TTC549 (cell line): Measurements from ENCODE around the gene MECR.
"Not testable (repeated sequence)": the region's sequence is repeated elsewhere in the genome, so short reads cannot be mapped to it uniquely, and the experiment has no call there.

ENCODE experiments used
- FAIRE-seq: peaks from 2 replicates; lab custom pipeline; 2012; peaks lifted over from hg19 to GRCh38; lab: Jason Lieb, UNC

Gene MECR

DNA sequence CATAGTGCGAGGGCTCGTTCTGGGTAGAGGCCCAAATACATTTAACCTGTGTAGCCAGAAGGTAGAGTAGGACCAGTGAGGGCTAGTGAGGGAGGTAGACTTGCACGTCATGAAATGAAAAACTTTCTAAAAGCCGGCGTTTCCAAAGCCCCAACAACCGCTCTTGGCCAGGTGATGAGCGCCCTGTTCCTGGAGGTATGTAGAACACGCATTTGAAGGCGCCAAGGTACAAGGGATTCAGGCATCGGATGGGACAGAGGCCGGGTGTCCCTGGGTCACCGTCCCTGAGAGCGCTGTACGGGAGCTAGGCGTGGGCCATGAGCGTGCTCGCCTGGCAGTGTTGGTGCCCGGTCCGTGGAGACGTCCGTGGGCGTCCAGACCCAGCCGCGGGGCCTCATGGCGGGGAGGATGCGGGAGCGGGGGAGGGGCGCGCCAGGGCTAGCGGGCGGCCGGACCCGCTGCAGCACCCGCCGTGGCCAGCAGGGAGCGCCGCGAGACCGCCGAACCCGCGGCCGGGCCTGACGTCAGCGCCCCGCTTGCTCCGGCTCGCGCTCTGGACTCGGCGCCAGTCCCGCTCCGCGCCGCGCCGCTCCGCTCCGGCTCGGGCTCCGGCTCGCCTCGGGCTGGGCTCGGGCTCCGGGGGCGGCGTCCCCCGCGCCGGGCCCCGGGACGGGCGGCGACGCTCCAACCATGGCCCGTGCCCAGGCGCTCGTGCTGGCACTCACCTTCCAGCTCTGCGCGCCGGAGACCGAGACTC is 5.4 kb upstream of the MECR start, which contains the start of gene PTPRU:
Gene PTPRU (plus strand): TSS at position 568 of the 757 bp plus-strand sequence. CDS start 123 bp downstream, at position 691.
- no peak for FAIRE-seq

DNA sequence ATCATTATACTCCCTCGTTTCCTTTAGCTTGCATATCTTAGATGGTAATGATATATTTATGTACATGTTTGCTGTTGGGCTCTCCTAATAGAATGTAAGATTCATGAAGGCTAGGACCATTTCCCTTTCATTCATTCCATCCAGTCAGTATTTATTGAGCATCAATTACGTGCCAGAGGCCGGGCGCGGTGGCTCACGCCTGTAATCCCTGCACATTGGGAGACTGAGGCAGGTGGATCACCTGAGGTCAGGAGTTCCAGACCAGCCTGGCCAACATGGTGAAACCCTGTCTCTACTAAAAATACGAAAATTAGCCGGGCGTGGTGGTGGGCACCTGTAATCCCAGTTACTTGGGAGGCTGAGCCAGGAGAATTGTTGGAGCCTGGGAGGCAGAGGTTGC is 4.1 kb upstream of the MECR start:
- not testable (repeated sequence) for FAIRE-seq

DNA sequence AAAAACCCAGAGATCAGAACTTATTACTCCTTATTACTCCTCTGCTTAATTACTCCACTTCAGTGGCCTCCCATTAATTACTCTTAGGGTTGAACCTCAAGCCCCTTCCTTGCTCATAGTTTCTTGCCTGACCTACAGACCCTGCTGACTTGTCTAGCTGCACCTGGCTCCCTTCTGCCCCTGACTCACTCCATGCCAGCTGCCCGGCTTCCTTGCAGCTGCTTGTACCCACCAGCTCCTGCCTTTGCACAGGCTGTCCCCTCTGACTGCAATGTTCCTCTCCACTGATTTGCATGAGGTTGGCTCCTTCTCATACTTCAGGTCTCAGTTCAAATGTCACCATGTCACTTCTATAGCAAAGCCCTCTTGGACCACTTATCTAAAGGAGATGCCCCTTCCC is 3.7 kb upstream of the MECR start:
- no peak for FAIRE-seq

DNA sequence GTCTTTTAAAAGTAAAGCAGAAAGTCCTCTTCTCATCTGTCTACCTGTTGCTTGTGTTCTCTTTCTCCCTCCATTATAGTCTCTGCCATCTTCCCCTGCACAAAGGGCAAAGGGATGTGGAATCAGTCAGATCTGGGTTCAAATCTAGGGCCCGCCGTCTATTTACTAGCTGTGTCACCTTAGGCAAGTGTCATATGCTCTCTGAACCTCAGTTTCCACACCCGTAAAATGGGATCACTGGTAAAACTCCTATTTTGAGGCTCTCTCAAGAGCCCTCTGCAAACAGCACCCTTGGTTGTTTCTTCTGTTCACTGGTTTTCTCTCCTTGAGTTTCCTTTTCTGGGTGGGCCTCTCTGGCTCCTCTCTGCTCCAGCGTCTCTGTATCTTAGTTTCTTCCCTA is 3.0 kb upstream of the MECR start:
- FAIRE-seq: no peak

DNA sequence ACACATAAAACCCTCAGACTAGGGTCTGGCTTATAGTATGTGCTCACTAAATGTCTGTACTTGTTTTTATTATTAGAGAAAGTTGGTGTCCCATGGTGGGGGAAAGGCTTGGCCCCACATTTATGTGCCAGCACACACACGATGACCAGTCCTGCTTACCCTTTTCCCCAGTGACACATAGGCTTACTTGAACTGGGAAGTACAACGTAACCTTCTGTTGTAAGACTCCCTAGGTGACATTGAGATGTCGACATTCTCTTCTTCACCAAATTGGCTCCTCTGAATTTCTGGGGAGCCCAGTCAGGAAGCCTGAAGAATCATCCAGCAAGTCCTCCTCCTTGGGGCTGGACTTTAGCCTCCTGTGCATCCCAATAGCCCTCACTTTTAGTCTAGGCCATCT is 1.7 kb upstream of the MECR start:
- no peak for FAIRE-seq

DNA sequence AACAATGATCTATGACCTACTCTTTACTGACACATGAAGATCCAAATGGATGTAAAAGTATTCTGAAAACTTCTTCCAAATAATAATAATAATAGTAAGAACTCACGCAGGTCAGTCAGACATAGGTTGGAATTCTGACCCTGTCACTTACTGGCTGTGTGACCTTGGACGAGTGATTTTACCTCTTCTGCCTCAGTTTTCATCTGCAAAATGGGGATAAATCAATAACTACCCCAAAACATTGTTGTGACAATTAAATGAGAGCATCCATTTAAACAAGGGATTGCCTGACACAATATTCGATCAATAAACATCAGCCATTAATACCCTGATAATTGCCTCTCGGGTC is 556 bp downstream of the MECR start:
- no peak for FAIRE-seq

DNA sequence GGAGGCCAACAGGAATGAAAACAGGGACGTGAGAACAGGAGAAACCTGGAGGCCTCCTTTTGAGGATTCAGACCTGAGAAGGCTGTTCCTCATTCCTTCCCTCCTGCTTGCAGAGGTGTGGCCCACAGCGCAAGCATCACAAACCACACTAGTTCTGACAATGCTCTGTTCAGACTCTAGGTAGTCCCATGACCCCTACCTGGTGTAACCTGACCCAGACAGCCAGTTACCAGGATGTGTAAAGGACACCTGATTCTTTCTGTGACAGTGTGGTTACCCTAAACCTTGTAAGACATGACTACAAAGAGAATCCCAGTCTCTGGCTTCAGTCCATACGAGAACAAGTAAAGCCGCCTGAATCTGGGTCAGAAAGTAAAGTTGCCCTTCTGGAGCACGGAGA is 3.2 kb downstream of the MECR start:
- FAIRE-seq: no peak

DNA sequence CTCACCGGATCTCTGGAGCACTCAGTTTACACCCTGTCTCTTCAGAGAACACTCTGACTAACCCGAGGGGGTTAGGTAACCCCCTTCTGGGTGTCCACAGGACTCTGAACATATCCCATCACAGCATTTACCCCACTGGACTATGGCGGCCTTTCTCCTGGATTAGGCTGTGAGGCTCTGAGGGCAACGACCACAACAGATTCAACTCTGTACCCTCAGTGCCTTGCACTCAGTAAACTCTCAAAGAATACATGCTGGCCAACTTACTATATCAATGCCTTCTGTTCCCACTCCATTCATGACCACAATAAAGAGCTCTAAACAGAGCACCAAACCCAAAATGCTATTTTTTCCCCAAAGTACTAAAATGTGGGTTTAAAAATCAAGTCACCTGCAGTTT is 5.4 kb downstream of the MECR start:
- FAIRE-seq: no peak

DNA sequence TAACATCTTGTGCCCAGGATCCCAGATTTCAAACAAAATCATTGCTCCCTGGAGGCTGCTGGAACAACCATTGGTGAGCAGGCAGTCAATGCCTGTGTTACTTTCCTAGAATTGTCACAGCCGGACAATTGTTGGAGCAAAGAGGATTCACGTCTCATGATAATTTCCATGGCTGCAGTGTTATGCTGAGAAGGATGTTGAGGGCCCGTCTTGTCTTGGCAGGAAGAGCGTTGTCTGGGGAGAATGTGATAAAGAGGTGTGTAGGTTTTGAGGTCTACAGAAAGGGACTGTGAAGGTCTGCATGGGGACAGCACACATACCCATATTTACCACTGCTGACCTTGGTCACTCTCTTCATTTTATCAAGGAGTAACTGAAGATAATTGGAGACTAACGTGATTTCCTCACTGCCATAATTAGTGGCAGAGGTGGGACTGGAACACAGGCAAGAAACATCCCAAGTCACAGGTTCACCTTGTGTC is 6.3 kb downstream of the MECR start:
- no peak for FAIRE-seq

DNA sequence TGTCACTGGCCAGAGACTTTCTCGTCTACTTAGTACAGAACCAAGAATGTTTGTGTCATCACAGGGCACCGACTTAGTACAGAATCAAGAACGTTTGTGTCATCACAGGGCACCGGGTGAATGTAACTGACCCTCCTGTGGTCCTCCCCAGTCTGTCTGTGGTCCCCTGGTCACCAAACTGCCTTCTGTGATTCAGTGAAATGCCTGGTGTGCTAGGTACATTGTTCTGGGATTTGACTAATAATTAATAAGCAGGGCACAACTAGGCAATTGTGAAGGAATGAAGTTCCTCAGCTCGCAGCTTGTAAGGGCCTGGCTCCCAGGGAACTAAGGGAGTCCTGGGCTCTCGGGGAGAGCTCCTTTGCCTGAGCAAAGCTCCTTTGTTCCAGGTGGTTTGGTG is 7.2 kb downstream of the MECR start:
- FAIRE-seq: no peak

DNA sequence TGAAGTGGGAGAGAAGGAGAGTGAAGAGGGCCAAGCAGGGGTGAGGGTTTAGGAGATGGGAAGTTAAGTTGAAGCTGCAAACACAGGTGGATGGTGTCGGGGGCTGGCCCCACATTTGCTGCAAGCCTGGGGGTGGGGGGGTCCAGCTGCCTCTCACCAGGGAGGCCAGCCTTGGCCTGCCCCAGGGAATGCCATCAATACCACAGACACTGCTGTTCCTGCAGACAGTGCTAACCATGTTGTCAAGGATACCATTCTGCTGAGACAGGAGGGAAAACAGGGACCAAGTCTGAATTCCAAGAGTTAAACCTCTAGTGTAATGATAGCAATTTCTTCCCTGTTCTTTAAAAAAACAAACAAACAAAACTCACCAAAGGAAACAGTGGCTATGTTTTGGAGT is 8.0 kb downstream of the MECR start:
- FAIRE-seq: no peak

DNA sequence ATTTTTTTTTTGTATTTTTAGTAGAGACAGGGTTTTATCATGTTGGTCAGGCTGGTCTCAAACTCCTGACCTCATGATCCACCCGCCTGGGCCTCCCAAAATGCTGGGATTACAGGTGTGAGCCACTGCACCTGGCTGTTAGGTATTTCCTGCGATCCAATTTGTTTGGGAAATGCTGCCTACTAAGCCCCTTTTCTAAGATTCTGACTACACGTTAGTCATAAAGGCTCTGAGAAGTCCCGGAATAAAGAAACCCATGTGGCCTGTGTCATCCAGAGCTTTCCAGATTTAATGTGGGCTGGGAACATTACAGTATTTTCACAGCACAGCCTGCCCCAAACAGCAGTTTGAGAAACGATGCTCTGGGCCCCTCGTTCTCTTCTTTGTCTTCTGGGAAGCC is 8.5 kb downstream of the MECR start:
- not testable (repeated sequence) for FAIRE-seq

DNA sequence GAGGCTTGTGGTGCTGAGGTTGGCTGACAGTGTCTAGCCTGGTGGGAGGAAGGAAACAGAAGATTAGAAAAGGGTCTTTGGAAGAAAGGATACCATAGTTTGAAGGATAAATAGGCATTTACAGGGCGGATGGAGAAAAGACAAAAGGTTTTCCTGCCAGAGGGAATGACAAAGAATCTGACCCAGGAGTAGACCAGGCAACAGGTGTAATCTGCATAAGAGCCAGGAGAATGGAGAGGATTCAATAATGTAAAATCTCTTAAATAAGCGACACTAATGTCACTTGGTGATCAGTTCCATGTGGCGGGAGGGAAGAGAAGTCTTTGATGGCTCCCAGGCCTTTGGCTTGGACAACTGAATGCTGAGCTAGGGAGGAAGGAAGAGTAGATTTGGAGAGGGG is 9.4 kb downstream of the MECR start:
- FAIRE-seq: no peak

DNA sequence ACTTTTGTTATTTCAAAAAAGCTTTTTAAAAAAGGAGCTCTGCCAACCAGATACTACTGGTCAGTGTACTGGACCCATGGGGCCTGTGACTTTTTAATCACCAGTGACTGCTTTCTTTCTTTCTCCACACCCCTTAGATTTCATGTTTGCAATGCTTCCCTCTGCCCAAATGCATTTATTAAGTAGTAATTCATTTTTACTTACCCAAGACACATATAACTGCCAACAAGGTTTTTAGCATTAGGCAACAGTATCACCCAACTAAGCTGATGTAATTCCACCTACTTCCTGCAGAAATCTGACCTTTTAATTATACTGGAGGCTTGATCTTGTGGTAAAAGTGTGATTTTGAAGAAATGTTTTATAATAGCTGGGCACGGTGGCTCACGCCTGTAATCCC is 12.5 kb downstream of the MECR start:
- no peak for FAIRE-seq

DNA sequence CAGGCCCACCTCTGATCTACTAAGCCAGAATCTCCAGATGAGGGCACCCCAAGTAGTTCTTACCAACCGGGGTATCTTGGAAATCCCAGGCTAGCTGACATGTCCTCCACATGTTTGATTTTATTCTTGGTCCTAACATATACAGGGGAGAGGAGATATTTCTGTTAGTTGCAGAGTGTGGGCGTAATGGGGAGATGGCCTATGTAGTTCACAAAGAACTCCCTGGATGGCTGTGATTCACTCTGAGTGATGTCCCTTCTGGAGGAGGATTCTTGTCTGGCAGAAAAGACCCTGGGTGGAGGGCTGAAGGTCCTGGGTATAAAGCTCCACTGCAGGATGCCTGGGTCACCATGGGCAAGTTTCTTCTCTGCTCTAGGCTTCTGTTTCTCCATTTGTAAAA is 13.1 kb downstream of the MECR start:
- FAIRE-seq: no peak

DNA sequence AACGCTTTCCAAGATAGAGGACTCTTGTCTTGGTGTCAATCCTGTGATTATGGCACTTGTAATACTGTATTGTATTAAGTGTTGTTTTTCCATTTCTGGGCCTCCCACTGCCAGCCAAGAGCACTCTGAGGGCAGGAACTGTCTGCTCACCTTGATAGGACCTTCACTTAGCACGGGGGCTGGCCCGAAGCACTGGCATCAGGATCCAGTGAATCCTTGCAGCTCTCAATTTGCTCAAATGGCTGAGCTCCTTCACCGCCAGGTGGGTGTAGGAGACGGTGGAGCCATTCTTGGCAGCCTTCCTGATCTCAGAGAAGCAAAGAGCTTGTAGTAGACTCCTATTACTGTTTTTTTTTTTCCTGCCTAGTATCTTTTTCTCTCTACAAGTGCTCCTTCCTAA is 17.7 kb downstream of the MECR start:
- FAIRE-seq: no peak

DNA sequence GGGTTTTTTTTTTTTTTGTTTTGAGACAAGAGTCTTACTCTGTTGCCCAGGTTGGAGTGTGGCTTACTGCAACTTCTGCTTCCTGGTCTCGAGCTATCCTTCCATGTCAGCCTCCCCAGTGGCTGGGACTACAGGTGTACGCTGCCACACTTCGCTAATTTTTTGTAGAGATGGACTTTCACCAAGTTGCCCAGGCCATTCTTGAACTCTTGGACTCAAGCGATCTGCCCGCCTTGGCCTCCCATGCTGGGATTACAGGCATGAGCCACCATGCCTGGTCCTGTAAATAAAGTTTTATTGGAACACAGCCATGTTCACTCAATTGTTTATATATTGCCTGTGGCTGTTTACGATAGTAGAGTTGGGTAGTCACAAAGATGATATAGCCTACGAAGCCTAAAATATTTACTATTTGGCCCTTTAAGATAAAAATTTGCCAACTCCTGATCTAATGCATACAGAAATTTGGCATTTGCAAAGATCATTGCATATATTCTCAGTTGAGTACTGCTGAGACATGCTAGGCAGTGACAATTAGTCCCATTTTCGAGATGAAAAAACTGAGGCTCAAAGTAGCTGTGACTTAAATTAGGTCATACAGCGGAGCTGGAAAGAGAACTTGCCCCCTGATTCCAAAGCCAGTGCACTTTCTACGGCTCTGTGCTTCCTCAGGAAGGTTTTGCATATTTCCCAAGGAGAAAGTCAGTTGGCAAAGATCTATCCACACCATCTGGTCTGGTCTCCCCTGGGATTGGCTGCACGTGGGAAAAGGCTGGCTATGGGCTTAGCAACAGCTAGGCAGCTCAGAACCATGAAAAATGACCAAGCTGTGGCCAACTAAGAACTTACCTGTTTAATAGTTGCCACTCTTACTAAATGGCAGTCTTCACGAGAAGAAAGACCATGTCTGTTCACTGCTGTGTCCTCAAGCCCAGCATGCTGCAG is 19.4 kb downstream of the MECR start:
- FAIRE-seq: no peak

DNA sequence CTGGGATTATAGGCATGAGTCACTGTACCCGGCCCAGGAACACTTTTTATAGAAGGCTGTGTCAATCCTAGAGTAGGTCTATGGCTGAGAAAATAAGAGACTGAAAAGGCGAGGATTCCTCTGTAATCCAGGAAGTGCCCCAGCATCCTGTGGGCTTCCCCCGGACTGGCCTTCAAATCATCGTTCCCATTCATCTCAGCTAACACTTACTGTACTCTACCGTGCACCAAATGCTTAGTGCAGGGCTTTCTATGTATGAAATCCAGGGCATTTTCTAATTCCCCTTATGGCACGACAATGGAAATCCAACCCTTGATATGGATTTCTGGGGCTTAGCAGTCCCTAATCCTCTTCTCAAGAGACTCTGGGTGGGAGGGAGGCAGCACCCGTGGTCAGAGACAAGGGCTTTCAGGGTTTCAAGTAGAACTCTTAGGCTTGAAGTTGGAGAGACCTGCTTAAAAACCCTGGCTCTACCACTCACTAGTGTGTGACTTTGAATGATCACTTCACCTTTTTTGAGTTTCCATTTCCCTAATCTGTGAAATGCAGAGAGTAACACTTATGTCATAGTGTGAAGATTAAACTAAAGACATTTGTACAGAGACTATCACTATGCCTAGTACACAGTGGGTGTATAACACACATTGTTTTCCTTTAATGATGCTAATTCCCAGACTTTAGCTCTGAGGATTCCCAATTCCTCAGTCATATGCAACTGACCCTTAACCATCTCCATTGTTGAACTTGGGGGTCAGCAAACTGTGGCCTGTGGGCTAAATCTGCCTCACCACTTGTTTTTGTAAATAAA is 20.3 kb downstream of the MECR start:
- no peak for FAIRE-seq

DNA sequence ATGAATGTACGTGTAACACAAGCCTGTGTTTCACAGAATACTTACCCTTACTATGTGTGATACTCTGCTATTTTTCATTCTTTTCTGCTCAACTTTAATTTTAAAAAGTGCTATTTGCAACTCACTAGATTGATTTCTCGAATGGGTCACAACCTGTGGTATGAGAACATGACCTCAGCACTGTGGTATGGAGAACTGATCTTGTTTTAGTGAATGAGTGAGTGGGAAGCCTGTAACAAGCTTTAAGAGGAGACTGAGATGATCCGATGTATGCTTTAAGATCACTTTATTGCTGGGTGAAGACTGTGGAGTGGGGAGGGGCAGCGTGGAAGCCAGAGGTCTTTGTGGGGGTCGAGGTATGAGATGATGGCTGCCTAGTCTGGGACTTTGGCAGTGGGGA is 21.6 kb downstream of the MECR start:
- FAIRE-seq: no peak

DNA sequence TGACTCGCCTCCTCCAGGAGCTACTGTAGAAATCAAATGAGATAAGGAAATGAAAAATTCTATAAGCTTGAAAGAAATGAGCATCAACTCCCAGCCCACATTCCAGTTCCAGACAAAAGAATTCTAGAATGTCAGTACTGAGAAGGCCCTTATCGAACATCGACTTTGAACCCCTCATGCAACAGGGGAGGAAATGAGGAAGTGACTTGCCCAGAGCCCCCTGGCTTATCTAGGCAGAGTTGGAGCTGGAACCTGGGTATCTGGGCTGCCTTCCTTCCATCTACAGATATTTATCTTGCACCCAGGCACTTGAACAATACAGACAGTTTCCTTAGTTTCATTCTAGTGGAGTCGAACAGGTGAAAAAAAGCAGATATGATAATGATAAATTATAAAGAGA is 22.3 kb downstream of the MECR start:
- FAIRE-seq: no peak

DNA sequence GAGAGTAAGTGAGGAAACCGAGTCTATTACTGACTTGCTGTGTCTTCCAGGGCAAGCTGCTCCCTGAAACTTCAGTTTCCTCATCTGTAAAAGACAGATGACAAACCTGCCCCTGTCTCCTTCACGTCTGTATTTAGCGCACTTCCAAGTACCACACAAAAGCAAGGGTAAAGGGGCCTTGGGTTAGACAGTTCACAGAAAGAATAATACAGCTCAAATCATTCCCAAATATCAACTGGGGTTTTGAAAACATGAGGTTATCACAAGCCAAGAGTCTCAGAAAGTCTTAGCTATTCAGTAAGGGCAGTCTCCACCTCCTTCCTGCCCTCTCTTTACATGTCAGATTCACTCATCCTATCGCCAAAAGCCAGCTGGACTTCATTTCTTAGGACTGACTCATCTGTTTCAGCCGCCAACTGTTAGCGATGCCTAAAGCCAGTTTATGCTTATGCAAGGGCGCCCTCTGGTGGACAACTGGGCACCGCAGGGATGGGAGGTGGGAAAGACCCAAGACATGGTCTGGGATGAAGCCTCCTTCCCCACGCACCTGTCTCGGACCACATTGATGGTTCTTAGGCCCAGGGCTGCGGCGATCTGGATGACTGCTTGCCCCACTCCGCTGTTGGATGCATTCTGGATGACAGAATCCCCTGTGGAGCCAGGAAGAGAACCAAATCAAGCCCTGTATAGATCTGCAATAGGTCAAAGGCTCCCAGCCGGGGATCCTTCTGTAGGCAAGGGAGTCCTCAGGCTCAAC is 28.0 kb downstream of the MECR start:
- FAIRE-seq: peak; percentile 91

DNA sequence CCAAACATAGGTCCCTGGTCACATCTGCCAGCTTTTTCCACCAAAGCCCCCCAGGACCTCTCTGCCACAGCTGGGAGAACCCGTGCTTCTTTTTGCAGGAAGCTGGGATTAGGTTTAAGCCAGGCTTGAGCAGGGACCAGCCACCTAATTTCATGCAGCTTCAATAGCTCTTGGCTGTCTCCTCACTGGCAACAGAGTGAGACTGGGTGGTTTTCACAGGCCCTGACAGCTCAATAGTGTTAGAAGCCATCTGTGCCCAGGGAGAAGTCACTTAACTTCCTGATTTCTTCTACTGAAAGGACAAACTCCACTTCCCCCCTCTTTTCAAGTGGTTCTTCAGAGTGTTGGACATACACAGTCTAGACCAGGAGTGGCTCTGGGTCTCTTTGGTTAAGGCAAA is 28.7 kb downstream of the MECR start:
- no peak for FAIRE-seq
